Keratinocyte (primary cell): ENCODE data around the gene ERC1. TPM values are rescaled to one million over a fixed set of nuclear protein-coding genes. Genes with fewer than 3 reads are reported as not detected.

Experiments used
- DNase-seq: peaks from one replicate; pipeline ENCODE4 v3.0.0-alpha.2; 2011; ENCODE audit warnings: low read depth, missing footprints, low spot score
- FAIRE-seq: peaks from 2 replicates; lab custom pipeline; 2011; peaks lifted over from hg19 to GRCh38; lab: Jason Lieb, UNC
- H2AFZ ChIP-seq: 2 replicates; pipeline ENCODE4 v1.6.0; 2012; ENCODE audit warnings: low read length, control low read depth, inconsistent platforms; ENCODE audit not compliant: control insufficient read depth
- H3K27ac ChIP-seq: 2 replicates; pipeline ENCODE4 v1.5.1; 2011; ENCODE audit warnings: low read length; ENCODE audit not compliant: control insufficient read depth, insufficient read depth
- H3K27me3 ChIP-seq: 3 replicates; pipeline ENCODE4 v1.6.0; 2011; ENCODE audit warnings: low read length; ENCODE audit not compliant: control insufficient read depth, insufficient read depth; ENCODE audit errors: extremely low read depth
- H3K36me3 ChIP-seq, 2 experiments: 2 replicates in 1 of 2; 3 replicates in 1 of 2; pipeline ENCODE4 v1.5.1; 2011; ENCODE audit warnings: low read length in 2 of 2, mild to moderate bottlenecking in 1 of 2; ENCODE audit not compliant: control insufficient read depth in 2 of 2, insufficient read depth in 2 of 2; ENCODE audit errors: extremely low read depth in 1 of 2
- H3K4me1 ChIP-seq: 3 replicates; pipeline ENCODE4 v1.5.1; 2011; ENCODE audit warnings: low read length; ENCODE audit not compliant: control insufficient read depth, insufficient read depth; ENCODE audit errors: extremely low read depth
- H3K4me2 ChIP-seq: 3 replicates; pipeline ENCODE4 v1.6.0; 2011; ENCODE audit warnings: low read depth, low read length; ENCODE audit not compliant: control insufficient read depth, insufficient read depth; ENCODE audit errors: extremely low read depth
- H3K4me3 ChIP-seq, 3 experiments: fragments of 200-600 bp in 1 of 3; sonication (generic) in 1 of 3; 2 replicates in 2 of 3; 3 replicates in 1 of 3; pipeline ENCODE4 v1.5.1; 2011 to 2016; ENCODE audit warnings: low read length in 3 of 3, mild to moderate bottlenecking in 3 of 3, control low read depth in 2 of 3, inconsistent platforms in 1 of 3, low read depth in 1 of 3, mixed read lengths in 1 of 3, mixed run types in 1 of 3, moderate library complexity in 1 of 3; ENCODE audit not compliant: control insufficient read depth in 2 of 3, insufficient read depth in 2 of 3; ENCODE audit errors: extremely low read depth in 1 of 3
- H3K79me2 ChIP-seq: 2 replicates; pipeline ENCODE4 v1.6.0; 2012; ENCODE audit warnings: low read length; ENCODE audit not compliant: control insufficient read depth, insufficient read depth
- H3K9ac ChIP-seq: 3 replicates; pipeline ENCODE4 v1.6.0; 2011; ENCODE audit warnings: low read length; ENCODE audit not compliant: control insufficient read depth, insufficient read depth; ENCODE audit errors: extremely low read depth
- H3K9me1 ChIP-seq: 3 replicates; pipeline ENCODE4 v1.6.0; 2011; ENCODE audit warnings: low read length; ENCODE audit not compliant: control insufficient read depth, insufficient read depth; ENCODE audit errors: extremely low read depth
- H3K9me3 ChIP-seq: 2 replicates; pipeline ENCODE4 v1.5.1; 2012; ENCODE audit warnings: low read depth, low read length; ENCODE audit not compliant: control insufficient read depth
- H4K20me1 ChIP-seq: 3 replicates; pipeline ENCODE4 v1.6.0; 2011; ENCODE audit warnings: low read length; ENCODE audit not compliant: control insufficient read depth, insufficient read depth; ENCODE audit errors: extremely low read depth
- CTCF ChIP-seq, 3 experiments: IDR thresholded peaks in 1 of 3; conservative IDR thresholded peaks in 1 of 3; optimal IDR thresholded peaks in 1 of 3; 2 replicates in 2 of 3; 3 replicates in 1 of 3; pipeline versions ENCODE3 to v1.5.1; 2011; ENCODE audit warnings: low read length in 3 of 3, mild to moderate bottlenecking in 3 of 3, moderate library complexity in 2 of 3, control low read depth in 1 of 3, inconsistent platforms in 1 of 3; ENCODE audit not compliant: insufficient read depth in 2 of 3; ENCODE audit errors: extremely low read depth in 1 of 3
- EZH2 ChIP-seq: IDR thresholded peaks from one replicate; pipeline ENCODE4 v1.6.1; 2012; ENCODE audit warnings: inconsistent platforms, mild to moderate bottlenecking, low read length, moderate library complexity
- dilution Hi-C: fragments of 300-500 bp; cut with MboI; formaldehyde crosslinking; loops from one replicate; pipeline ENCODE4 v1.7.0; 2020; ENCODE audit warnings: low sequenced_read_pairs; ENCODE audit not compliant: extremely low pct_ligation_motif_present
- polyA plus RNA-seq, 5 experiments: library from polyadenylated mRNA; depleted of rRNA in 3 of 5; stranded (reverse) in 3 of 5; stranded (forward) in 1 of 5; unstranded in 1 of 5; fragments of >200 nt; gene quantifications; 1 replicate in 1 of 5; 2 replicates in 3 of 5; 3 replicates in 1 of 5; pipeline versions ENCODE4 v1.2.1 to v1.2.3, GENCODE V29; 2011 to 2012; ENCODE audit warnings: missing spikeins in 2 of 5, low read depth in 1 of 5, low replicate concordance in 1 of 5

Gene ERC1
- polyA plus RNA-seq, 1 donor (not counting 4 experiments of a cell fraction or from before 2014, with no cell fraction given): 16.1 TPM

- DNase-seq: no peak
- no peak for TF ChIP-seq EZH2
- no peak for TF ChIP-seq CTCF (optimal IDR thresholded peaks at IDR 0.05 in 1 of 3, IDR thresholded peaks at IDR 0.05 in 1 of 3, conservative IDR thresholded peaks at IDR 0.05 in 1 of 3; ENCODE audit: extremely low read depth in 1 of 3, insufficient read depth in 2 of 3, low read length in 3 of 3)
- Histone ChIP-seq H3K79me2 (no peaks in the 10 kb centered on the region), H3K27ac (no peak overlapping the region), H3K27me3 (no peaks in the 10 kb centered on the region), H2AFZ (no peak overlapping the region), H3K36me3 (peaks cover 0 to 1% of the 10 kb centered on the region in 2 experiments), H3K9ac (no peak overlapping the region), H4K20me1 (no peaks in the 10 kb centered on the region), H3K4me3 (no peak overlapping the region), H3K4me2 (no peak overlapping the region), H3K4me1 (no peaks in the 10 kb centered on the region), H3K9me3 (peaks cover 5% of the 10 kb centered on the region), H3K9me1 (no peaks in the 10 kb centered on the region)
- FAIRE-seq: no peak
- dilution Hi-C loops: no loop called here
Observed at GRCh38 chr12:1422604-1423315, 431.7 kb downstream of the ERC1 start.

- no peaks in the 10 kb centered on the region for H4K20me1 ChIP-seq
- no peak overlapping the region for H3K4me2 ChIP-seq
- dilution Hi-C loops: no loop called here
- no peaks in the 10 kb centered on the region for H3K79me2 ChIP-seq
- no peak overlapping the region for H3K27ac ChIP-seq
- H3K9me3 ChIP-seq: peaks cover 5% of the 10 kb centered on the region
- H2AFZ ChIP-seq: no peak overlapping the region
- no peak for FAIRE-seq
- no peaks in the 10 kb centered on the region for H3K9me1 ChIP-seq
- H3K27me3 ChIP-seq: no peaks in the 10 kb centered on the region
- H3K4me1 ChIP-seq: no peaks in the 10 kb centered on the region
- H3K9ac ChIP-seq: no peak overlapping the region
- peaks cover 0 to 1% of the 10 kb centered on the region in 2 experiments for H3K36me3 ChIP-seq
- H3K4me3 ChIP-seq: no peak overlapping the region
- TF ChIP-seq EZH2 (no peak), CTCF (optimal IDR thresholded peaks at IDR 0.05 in 1 of 3, IDR thresholded peaks at IDR 0.05 in 1 of 3, conservative IDR thresholded peaks at IDR 0.05 in 1 of 3; ENCODE audit: extremely low read depth in 1 of 3, insufficient read depth in 2 of 3, low read length in 3 of 3) (no peak)
- no peak for DNase-seq
Observed at GRCh38 chr12:1424674-1425395, 433.8 kb downstream of the ERC1 start.
